WI38 (cell line): ENCODE measurements around the gene KCNH6.

Experiments used
- H3K4me3 ChIP-seq: 2 replicates; pipeline ENCODE4 v1.5.1; 2011; ENCODE audit warnings: low read depth, mild to moderate bottlenecking, control low read depth, low read length
- CTCF ChIP-seq: IDR thresholded peaks from 2 replicates; pipeline ENCODE4 v1.5.1; 2012; ENCODE audit warnings: low read depth, mild to moderate bottlenecking, control low read depth, low read length

Gene KCNH6

GRCh38 chr17:63530557-63531021 is 7.4 kb downstream of the KCNH6 start:
- H3K4me3 ChIP-seq = no peak overlapping the region
- TF ChIP-seq CTCF = no peak

GRCh38 chr17:63531022-63531965 is 8.1 kb downstream of the KCNH6 start:
- H3K4me3 ChIP-seq = no peak overlapping the region
- TF ChIP-seq CTCF = no peak

- TF ChIP-seq CTCF = no peak
- no peak overlapping the region for H3K4me3 ChIP-seq
These were observed 10.4 kb downstream of the KCNH6 start for GRCh38 chr17:63533433-63534077.

- no peak for TF ChIP-seq CTCF
- no peak overlapping the region for H3K4me3 ChIP-seq
These were observed 11.0 kb downstream of the KCNH6 start for GRCh38 chr17:63534078-63534570.

GRCh38 chr17:63534816-63535455 is 11.8 kb downstream of the KCNH6 start:
- no peak overlapping the region for H3K4me3 ChIP-seq
- TF ChIP-seq CTCF = no peak

- no peak overlapping the region for H3K4me3 ChIP-seq
- TF ChIP-seq CTCF = no peak
These were observed 12.5 kb downstream of the KCNH6 start for GRCh38 chr17:63535640-63536039.
